Measurements from ENCODE around the gene FOXD1. TPM values are rescaled to one million over a fixed set of nuclear protein-coding genes. Genes with fewer than 3 reads are reported as not detected.

Gene FOXD1
- polyA plus RNA-seq, 1 donor (not counting 4 experiments of a cell fraction or from before 2014, with no cell fraction given): 7.0 TPM

DNA sequence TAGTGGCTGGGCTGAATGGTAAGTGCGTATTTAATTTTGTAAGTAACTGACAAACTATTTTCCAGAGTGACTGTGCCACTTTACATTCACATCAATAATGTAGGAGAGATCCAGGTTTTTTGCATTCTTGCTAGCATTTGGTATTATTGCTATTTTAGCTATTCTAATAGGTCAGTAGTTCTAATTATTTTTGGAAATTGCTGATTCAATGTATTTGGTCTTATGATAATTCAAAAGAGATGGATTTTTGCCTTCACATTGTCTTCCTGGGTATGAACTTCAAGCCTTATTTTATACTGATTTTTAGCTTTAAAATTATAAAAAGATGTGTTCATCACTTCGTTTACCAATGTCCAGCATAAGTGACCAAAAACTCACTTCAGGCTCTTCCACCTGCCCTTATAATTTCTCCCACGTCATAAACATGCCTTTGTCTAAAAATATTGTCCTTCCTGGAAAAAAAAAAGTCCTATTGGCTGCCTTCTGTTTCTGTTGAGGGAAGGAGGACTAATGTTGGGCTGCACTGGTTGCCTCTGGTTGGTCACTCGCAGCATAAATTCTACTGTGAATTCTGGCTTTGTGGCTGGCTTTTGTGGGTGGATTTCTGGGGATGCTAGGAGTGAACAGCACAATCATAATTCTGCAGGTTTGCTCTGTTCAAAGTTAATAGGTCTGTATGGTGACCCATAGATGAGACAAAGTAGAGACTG is 15.2 kb downstream of the FOXD1 start:
- no peak overlapping the region for H2AFZ ChIP-seq (ENCODE audit: control insufficient read depth, low read length)
- peaks cover 16% of the 10 kb centered on the region for H3K4me1 ChIP-seq (ENCODE audit: control insufficient read depth, extremely low read depth, insufficient read depth, low read length)
- dilution Hi-C loops (cut with MboI; ENCODE audit: extremely low pct_ligation_motif_present, low sequenced_read_pairs): no loop called here
- no peaks in the 10 kb centered on the region for H3K9me1 ChIP-seq (ENCODE audit: control insufficient read depth, extremely low read depth, insufficient read depth, low read length)
- no peaks in the 10 kb centered on the region for H3K9me3 ChIP-seq (ENCODE audit: control insufficient read depth, low read depth, low read length)
- no peak for FAIRE-seq
- H3K4me3 ChIP-seq (ENCODE audit: control insufficient read depth in 2 of 3, extremely low read depth in 1 of 3, insufficient read depth in 2 of 3, low read depth in 1 of 3, low read length in 3 of 3): no peak overlapping the region
- H3K4me2 ChIP-seq (ENCODE audit: control insufficient read depth, extremely low read depth, insufficient read depth, low read depth, low read length): no peak overlapping the region
- no peak for TF ChIP-seq EZH2 (IDR thresholded peaks at IDR 0.05; ENCODE audit: low read length)
- TF ChIP-seq, protein P1, sequence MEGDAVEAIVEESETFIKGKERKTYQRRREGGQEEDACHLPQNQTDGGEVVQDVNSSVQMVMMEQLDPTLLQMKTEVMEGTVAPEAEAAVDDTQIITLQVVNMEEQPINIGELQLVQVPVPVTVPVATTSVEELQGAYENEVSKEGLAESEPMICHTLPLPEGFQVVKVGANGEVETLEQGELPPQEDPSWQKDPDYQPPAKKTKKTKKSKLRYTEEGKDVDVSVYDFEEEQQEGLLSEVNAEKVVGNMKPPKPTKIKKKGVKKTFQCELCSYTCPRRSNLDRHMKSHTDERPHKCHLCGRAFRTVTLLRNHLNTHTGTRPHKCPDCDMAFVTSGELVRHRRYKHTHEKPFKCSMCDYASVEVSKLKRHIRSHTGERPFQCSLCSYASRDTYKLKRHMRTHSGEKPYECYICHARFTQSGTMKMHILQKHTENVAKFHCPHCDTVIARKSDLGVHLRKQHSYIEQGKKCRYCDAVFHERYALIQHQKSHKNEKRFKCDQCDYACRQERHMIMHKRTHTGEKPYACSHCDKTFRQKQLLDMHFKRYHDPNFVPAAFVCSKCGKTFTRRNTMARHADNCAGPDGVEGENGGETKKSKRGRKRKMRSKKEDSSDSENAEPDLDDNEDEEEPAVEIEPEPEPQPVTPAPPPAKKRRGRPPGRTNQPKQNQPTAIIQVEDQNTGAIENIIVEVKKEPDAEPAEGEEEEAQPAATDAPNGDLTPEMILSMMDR (optimal IDR thresholded peaks at IDR 0.05 in 1 of 3, IDR thresholded peaks at IDR 0.05 in 1 of 3, conservative IDR thresholded peaks at IDR 0.05 in 1 of 3; ENCODE audit: extremely low read depth in 1 of 3, insufficient read depth in 2 of 3, low read length in 3 of 3): no peak
- H3K79me2 ChIP-seq (ENCODE audit: control insufficient read depth, insufficient read depth, low read length): no peaks in the 10 kb centered on the region
- no peaks in the 10 kb centered on the region for H3K36me3 ChIP-seq (ENCODE audit: control insufficient read depth in 2 of 2, extremely low read depth in 1 of 2, insufficient read depth in 2 of 2, low read length in 2 of 2)
- H4K20me1 ChIP-seq (ENCODE audit: control insufficient read depth, extremely low read depth, insufficient read depth, low read length): no peaks in the 10 kb centered on the region
- H3K27me3 ChIP-seq (ENCODE audit: control insufficient read depth, extremely low read depth, insufficient read depth, low read length): peaks cover 22% of the 10 kb centered on the region
- no peak overlapping the region for H3K27ac ChIP-seq (ENCODE audit: control insufficient read depth, insufficient read depth, low read length)
- no peak for DNase-seq (ENCODE audit: low read depth, low spot score)
- H3K9ac ChIP-seq (ENCODE audit: control insufficient read depth, extremely low read depth, insufficient read depth, low read length): no peak overlapping the region

- Histone ChIP-seq H2AFZ (ENCODE audit: control insufficient read depth, low read length) (no peak overlapping the region), H3K9me3 (ENCODE audit: control insufficient read depth, low read depth, low read length) (no peaks in the 10 kb centered on the region), H3K4me2 (ENCODE audit: control insufficient read depth, extremely low read depth, insufficient read depth, low read depth, low read length) (no peak overlapping the region), H3K4me1 (ENCODE audit: control insufficient read depth, extremely low read depth, insufficient read depth, low read length) (peaks cover 2% of the 10 kb centered on the region), H3K9me1 (ENCODE audit: control insufficient read depth, extremely low read depth, insufficient read depth, low read length) (no peaks in the 10 kb centered on the region), H3K9ac (ENCODE audit: control insufficient read depth, extremely low read depth, insufficient read depth, low read length) (no peak overlapping the region), H3K36me3 (ENCODE audit: control insufficient read depth in 2 of 2, extremely low read depth in 1 of 2, insufficient read depth in 2 of 2, low read length in 2 of 2) (no peaks in the 10 kb centered on the region), H3K79me2 (ENCODE audit: control insufficient read depth, insufficient read depth, low read length) (no peaks in the 10 kb centered on the region), H3K27me3 (ENCODE audit: control insufficient read depth, extremely low read depth, insufficient read depth, low read length) (peaks cover 7% of the 10 kb centered on the region), H3K4me3 (ENCODE audit: control insufficient read depth in 2 of 3, extremely low read depth in 1 of 3, insufficient read depth in 2 of 3, low read depth in 1 of 3, low read length in 3 of 3) (no peak overlapping the region), H4K20me1 (ENCODE audit: control insufficient read depth, extremely low read depth, insufficient read depth, low read length) (no peaks in the 10 kb centered on the region), H3K27ac (ENCODE audit: control insufficient read depth, insufficient read depth, low read length) (no peak overlapping the region)
- DNase-seq (ENCODE audit: low read depth, low spot score): no peak
- TF ChIP-seq EZH2 (IDR thresholded peaks at IDR 0.05; ENCODE audit: low read length): no peak
- TF ChIP-seq, protein P1 (optimal IDR thresholded peaks at IDR 0.05 in 1 of 3, IDR thresholded peaks at IDR 0.05 in 1 of 3, conservative IDR thresholded peaks at IDR 0.05 in 1 of 3; ENCODE audit: extremely low read depth in 1 of 3, insufficient read depth in 2 of 3, low read length in 3 of 3): no peak
- no peak for FAIRE-seq
- dilution Hi-C loops (cut with MboI; ENCODE audit: extremely low pct_ligation_motif_present, low sequenced_read_pairs): no loop called here
Measured at GRCh38 chr5:73431204-73431851, 17.2 kb downstream of the FOXD1 start.

Measured in keratinocyte (primary cell).